Measurements from ENCODE around the gene ANXA11. TPM values are rescaled to one million over a fixed set of nuclear protein-coding genes. Genes with fewer than 3 reads are reported as not detected.

The ANXA11 gene
- total and polyA plus RNA-seq, 9 of the 15 experiments (the other 6 are each of a cell fraction or from before 2014, with no cell fraction given), result 43.6 to 212 (median 109) TPM

GRCh38 chr10:80203835-80204676 is 1.3 kb downstream of the ANXA11 start:
- no peak for DNase-seq (ENCODE audit: extremely low read depth in 1 of 4, low spot score in 3 of 4)
- Histone ChIP-seq H3K9me3 (replicated peaks; ENCODE audit: control insufficient read depth, insufficient read depth, low read depth, low read length) (no peaks in the 10 kb centered on the region), H4K20me1 (replicated peaks; ENCODE audit: control insufficient read depth, insufficient read depth, low read length) (peaks cover 31% of the 10 kb centered on the region), H3K27ac (ENCODE audit: extremely low read depth, low read depth, low read length) (peak overlapping the region; percentile 91), H3K4me3 (peak overlapping the region; percentile 86), H3K9ac (ENCODE audit: insufficient read depth in 1 of 2, low read depth in 2 of 2, low read length in 2 of 2) (peak overlapping the region; percentile 87 to 95), H3K36me3 (ENCODE audit: control insufficient read depth, insufficient read depth, low read length) (peaks cover 14% of the 10 kb centered on the region), H3K9me1 (ENCODE audit: control insufficient read depth, insufficient read depth, low read length) (peaks cover 3% of the 10 kb centered on the region), H3K4me1 (replicated peaks in 1 of 2; ENCODE audit: control insufficient read depth in 2 of 2, insufficient read depth in 2 of 2, low read length in 2 of 2) (peaks cover 55 to 70% of the 10 kb centered on the region in 2 experiments), H3K27me3 (ENCODE audit: control insufficient read depth in 2 of 2, insufficient read depth in 2 of 2, low read length in 2 of 2) (no peaks in the 10 kb centered on the region), H2AFZ (ENCODE audit: low read depth, low read length) (peak overlapping the region; percentile 99), H3K4me2 (ENCODE audit: insufficient read depth, low read length) (peak overlapping the region; percentile 96), H3K79me2 (ENCODE audit: control insufficient read depth, insufficient read depth, low read length) (peaks cover 71% of the 10 kb centered on the region)
- WGBS (ENCODE audit: insufficient coverage, low coverage, missing lambda C conversion rate), result 5% methylated on average over 11 of the region's 11 CpGs
- in situ Hi-C loops (cut with MboI), result no loop called here
- ChIA-PET POLR2A (interaction anchor here (0.7 to 2.5 kb wide), 8 partner anchors 8 to 1104 kb away, joined by 3 to 15 read pairs (median 6); no protein-coding TSS in a partner anchor), CTCF (ENCODE audit: low intra/inter-chr PET ratio) (no interaction called here)
- intact Hi-C loops (cut with micrococcal nuclease), result loop anchor here (1.0 to 2.0 kb wide), 2 partner anchors 16 to 41 kb away; no protein-coding TSS in a partner anchor
- TSS peak; percentile 32 for BruUV-seq (replicated peaks)
- FAIRE-seq, result no peak
- ATAC-seq, result peak; percentile 2
- TF ChIP-seq RBM14 (IDR thresholded peaks at IDR 0.05; ENCODE audit: borderline replicate concordance, insufficient read depth, low read depth, low read length) (no peak), CTCF (IDR thresholded peaks at IDR 0.05 in 2 of 3, conservative IDR thresholded peaks at IDR 0.05 in 1 of 3; ENCODE audit: insufficient read depth in 2 of 3, low read depth in 1 of 3, low read length in 3 of 3) (no peak), TCFL5 (CRISPR knock-in tag; conservative IDR thresholded peaks at IDR 0.05) (no peak), MAZ (CRISPR knock-in tag; conservative IDR thresholded peaks at IDR 0.05 in 1 of 2, IDR thresholded peaks at IDR 0.05 in 1 of 2) (no peak), ETS1 (conservative IDR thresholded peaks at IDR 0.05; ENCODE audit: control insufficient read depth, low read depth, low read length) (peak; percentile 39; the same call in 1 of the 2 replicates), TFAP4 (CRISPR knock-in tag; IDR thresholded peaks at IDR 0.05; ENCODE audit: borderline replicate concordance) (no peak), NFRKB (IDR thresholded peaks at IDR 0.05; ENCODE audit: low read depth) (no peak), EGR1 (conservative IDR thresholded peaks at IDR 0.05) (peak; percentile 34; the same call in 1 of the 2 replicates), ARID4B (CRISPR knock-in tag; IDR thresholded peaks at IDR 0.05) (peak; percentile 29; the same call in 1 of the 2 replicates), RBFOX2 (IDR thresholded peaks at IDR 0.05; ENCODE audit: low read depth, low read length) (no peak), ZNF41 (CRISPR knock-in tag; conservative IDR thresholded peaks at IDR 0.05) (no peak)

Data from K562 (cell line).